CD1c-positive myeloid dendritic cell (primary cell): Measurements from ENCODE around the gene MS4A18.
"Not testable (repeated sequence)": the region's sequence is repeated elsewhere in the genome, so short reads cannot be mapped to it uniquely, and the experiment has no call there.

Source experiments
- DNase-seq: peaks from one replicate; pipeline ENCODE4 v3.0.0-alpha.2; 2016; ENCODE audit errors: extremely low spot score

Gene MS4A18

DNA sequence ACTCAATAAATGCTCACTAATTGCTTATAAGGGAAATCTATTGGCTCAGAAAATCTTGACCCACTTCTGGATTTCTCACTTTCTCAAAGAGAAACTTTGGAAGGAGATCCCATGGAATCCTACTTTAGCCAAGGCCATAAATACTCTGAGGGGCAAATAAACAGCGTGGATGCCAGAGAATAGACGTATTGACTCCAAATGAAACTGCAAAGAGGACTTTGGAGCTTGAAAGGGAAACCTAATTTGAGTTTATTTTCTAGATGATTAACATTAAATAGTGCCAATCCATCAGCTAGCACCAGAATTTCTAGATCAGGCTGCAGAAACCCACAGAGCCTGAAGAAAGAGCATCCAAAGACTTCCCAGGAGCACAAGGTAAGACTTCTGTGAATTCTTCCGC is at the start of gene MS4A18:
TSS of gene MS4A18 (plus strand) at position 301 of the 400 bp plus-strand sequence.
- DNase-seq: no peak

DNA sequence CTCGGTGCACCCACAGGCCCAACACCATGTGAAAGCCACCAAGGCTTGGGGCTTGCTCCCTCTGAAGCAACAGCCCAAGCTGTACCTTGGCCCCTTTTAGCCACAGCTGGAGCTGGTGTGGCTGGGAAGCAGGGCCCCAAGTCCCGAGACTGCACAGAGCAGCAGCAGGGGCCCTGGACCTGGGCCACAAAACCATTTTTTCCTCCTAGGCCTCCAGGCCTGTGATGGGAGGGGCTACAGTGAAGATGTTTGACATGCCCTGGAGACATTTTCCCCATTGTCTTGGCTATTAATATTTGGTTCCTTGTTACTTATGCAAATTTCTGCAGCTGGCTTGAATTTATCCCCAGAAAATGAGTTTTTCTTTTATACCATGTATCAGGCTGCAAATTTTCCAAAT is 46.3 kb upstream of the MS4A18 start:
- not testable (repeated sequence) for DNase-seq

DNA sequence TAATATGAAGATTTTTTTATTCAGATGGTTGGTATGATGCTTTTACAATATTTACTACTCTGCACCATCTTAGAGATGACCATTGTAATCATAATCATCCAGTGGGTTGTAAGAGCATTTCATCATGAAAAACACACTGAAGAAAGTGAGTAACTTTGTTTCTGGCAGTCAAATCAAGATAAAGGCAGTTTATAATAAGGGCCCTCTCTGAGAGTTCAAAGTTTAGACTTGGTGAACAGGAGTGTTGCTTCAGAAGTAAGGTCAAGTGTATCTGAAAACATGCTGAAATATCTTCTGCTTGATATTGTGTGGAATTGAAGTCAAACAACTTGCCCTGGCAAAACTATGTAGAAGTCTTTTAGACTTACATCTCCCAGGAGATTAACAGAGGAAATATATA is 44.6 kb upstream of the MS4A18 start:
- DNase-seq: no peak

DNA sequence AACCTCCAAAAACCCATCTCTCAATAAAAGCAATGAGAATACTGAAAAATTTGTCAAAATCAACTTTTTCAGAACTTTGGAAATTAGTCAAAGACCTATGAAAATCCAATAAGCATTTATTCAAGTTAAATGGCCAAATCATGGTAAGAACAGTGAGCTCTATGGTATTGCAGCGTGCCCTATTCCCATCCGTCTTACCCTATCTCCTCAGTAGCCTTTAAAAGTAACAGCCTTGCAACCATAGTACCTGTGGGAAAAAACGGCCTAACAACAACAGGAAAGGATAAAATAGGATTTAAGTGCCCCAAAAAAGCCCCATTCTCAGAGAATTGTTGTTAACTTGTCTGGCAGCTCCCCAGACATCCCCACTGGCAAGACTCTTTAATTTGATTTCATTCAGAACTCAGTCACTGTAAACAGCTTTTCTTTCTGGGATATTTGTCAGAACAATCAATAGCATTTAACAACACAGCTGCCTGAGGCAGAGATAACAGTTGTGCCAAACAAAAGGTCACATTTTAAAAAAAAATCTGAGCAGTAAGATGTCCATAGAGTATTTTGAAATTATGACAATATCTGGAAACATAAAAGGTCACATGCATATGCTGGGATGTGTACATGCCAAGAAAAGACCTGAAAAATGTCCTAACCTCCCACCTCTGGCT is 43.9 kb upstream of the MS4A18 start:
- no peak for DNase-seq

DNA sequence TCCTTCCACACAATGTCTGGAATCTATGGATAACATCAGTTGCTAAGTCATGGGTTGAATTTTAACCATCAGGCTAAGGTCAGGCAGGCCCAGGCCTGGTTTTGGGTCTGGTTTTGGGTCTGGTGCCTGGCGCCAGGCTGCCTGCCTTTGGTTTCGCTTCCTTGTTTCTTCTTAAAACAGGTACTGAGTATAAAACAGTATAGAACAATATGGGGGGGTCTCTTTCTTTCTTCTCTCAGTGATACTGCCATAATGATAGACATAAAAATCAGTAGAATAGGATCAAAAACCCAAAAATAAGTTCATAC is 40.0 kb upstream of the MS4A18 start:
- DNase-seq: not testable (repeated sequence)

DNA sequence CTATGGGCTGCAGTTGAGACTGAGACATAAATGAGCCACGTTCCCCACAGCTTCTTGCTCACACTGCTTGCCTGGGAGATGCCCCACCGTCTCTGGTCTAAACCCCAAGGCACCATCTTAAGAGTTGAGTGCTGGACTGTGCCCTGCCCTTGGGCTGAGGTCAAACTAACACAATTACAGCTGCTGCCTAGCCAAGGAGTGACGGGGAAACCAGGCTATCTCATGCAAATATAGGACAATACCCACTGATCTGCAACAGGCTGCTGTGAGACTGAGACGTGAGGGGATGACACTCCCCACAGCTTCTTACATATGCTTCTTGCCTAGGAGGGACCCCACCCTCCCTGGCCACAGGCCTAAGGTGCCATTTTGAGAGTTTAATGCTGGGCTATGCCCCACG is 32.9 kb upstream of the MS4A18 start:
- DNase-seq: no peak

DNA sequence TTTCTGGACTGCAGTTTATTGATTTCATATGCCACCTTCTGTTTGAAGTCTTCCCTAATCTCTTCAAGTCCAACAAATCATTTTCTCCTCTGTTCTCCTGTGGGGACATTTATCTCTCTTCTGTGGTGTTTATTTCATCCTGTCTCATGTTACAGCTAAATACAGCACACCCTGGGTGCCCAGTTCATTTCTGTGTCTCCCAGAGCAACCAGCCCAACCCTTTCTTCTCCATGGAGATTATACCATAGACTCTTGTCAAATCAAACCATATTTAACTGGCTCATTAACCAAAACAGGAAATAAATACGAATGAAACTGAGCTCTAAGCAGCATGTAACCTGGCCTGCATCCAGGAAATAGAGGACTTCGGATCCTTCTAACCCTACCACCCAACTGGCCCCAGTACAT is 25.2 kb upstream of the MS4A18 start, which contains the start of gene MS4A8:
TSS of gene MS4A8 (plus strand) at position 329 of the 408 bp plus-strand sequence. CDS start 1,249 bp downstream, outside the sequence.
- DNase-seq: no peak

DNA sequence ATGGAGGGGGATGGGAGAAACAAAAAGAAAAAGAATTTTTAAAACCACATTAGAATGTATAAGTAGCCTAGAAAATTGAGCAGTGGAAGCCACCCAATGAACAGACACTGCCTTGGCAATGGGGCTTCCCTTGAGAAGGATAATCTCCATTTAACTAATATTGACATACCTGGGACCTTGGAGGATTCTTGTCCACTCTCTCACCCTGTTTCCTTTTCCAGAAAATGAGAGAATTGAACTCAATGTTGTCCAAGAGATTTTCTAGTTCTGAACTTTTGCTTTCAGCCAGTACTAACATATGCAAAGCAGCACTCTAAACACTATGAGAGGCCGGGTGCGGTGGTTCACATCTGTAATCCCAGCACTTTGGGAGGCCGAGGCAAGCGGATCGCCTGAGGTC is 24.6 kb upstream of the MS4A18 start:
- no peak for DNase-seq

DNA sequence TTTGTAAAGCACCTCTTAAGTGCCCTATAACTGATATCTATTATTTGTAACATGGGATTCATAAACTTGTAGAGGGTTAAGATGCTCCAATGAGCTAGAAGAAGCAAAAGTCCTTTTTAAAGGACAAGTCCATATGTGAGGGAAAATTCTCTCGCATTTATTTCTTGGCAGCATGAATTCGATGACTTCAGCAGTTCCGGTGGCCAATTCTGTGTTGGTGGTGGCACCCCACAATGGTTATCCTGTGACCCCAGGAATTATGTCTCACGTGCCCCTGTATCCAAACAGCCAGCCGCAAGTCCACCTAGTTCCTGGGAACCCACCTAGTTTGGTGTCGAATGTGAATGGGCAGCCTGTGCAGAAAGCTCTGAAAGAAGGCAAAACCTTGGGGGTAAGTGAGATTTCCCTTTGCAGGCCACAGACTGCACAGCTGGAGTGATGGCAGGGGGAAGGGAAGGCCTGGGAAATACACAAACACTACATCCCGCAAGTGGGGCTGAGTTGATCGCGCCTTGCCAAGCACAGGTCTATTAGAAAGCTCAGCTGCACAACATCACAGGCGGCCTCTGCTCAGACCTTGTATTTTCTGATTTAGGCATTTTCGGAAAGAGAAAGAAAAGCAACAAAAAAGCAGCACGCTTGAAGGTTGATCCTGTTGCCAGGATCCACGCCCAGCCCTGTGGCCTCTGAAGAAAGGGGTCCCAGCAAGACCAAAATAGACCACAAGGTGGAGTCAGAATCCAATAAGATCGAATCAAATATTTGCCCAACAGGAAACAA is 23.6 kb upstream of the MS4A18 start:
- DNase-seq: no peak

DNA sequence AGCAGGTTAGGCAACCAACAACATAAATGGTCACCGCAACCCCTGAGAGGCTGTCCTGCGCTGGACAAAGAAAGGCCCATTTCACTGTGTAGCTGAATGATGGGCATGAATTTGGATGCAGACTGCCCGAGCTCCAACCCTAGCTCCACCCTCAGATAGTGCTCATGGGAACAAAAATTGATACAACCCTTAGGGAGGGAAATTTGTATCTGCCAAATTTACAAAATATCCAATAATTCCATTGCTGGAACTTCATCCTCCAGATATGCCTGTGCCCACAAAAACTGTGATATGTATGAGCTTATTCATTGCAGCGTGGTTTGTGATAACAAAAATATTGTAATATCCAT is 23.1 kb upstream of the MS4A18 start:
- no peak for DNase-seq

DNA sequence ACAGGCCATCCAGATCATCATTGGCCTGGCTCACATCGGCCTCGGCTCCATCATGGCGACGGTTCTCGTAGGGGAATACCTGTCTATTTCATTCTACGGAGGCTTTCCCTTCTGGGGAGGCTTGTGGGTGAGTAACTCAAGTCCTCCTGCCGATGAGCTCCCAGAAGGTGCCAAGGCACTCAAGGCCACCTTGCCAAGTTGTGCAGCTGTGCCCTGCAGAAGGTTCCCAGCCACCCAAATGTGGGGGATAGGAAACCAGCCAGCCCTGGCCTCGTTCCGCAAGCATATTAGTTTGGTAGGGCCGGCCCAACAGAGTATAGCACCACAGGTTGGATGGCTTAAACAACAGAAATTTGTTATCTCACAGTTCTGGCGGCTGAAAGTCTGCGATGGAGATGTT is 21.1 kb upstream of the MS4A18 start:
- DNase-seq: no peak

DNA sequence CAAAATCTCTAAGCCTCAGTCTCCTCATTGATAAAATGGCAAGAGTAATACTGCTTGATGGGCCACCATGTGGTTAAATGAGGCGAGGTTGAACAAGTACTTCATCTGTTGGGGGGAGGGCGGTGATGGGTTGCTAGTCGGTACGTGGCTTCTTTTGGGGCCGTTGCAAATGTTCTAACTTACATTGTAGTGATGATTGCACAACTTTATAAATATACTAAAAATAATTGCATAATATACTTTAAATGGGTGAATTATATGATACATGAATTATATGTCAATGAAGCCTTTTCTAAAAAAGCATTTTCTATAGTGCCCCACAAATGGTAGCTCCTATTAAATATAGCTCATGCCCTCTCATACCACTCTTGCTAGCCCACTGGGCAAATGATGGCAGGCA is 18.6 kb upstream of the MS4A18 start:
- DNase-seq: no peak

DNA sequence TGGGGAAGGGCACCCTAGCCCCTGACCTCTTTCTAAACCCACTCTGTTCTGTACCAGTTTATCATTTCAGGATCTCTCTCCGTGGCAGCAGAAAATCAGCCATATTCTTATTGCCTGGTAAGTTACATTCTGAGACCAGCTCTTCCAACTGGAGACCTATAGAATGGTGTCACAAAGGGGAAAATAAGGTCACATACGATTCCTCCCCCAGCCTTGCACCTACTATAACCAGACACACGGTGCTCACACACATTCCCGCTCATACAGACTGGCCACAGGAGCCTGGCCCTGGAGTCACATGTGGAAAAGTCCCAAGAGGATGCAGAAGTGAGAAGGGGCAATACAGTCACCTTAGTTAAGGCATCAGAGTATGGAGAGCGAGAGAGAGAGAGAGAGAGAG is 17.6 kb upstream of the MS4A18 start:
- no peak for DNase-seq

DNA sequence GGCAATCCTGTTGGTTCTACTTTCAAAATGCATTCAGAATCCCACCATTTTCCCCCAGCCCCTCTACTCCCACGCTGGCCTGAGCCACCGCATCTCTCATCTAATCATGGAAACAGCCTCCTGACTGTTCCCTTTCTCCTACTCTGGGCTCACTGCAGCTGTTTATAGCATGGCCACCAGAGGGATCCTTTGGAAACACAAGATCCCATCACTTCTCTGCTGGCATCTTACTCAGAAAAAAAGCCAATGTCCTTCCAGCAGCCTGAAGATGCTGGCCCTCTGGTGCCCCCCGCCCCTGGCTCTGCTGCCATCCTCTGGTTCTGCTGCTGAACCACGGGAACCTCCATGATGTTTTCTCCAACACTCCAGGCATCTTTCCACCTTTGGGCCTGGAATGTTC is 14.0 kb upstream of the MS4A18 start:
- DNase-seq: no peak

DNA sequence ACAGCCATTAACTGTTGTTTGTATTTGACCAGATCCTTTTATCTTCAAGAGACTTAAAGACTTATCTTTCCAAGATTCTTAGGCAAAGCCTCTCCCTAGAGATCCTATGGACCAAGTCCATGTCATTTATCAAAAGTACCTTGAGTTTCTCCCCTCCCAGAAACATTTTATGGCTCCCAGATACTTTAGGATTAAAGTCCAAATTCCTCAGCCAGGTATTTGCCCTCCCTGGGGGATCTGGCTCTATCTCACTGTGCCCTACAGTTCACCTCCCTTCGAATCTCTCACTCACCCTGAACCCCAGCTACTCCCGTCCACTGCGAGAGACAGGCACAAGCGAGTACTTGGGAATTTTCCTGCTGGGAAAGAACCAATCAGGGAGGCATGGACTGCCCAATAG is 13.2 kb upstream of the MS4A18 start:
- no peak for DNase-seq

DNA sequence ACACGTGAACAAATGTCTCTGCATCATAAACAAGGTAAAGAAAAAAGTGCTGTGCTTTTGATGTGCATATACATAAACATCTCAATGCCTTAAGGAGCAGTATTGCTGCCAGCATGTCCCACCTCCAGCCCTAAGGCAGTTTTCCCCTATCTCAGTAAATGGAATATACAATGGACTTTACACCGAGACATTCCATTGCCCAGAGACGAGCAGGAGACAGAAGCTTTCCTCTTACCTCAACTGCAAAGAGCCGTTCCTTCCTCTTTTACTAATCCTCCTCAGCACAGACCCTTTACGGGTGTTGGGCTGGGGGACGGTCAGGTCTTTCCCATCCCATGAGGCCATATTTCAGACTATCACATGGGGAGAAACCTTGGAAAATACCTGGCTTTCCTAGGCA is 11.1 kb upstream of the MS4A18 start:
- not testable (repeated sequence) for DNase-seq

DNA sequence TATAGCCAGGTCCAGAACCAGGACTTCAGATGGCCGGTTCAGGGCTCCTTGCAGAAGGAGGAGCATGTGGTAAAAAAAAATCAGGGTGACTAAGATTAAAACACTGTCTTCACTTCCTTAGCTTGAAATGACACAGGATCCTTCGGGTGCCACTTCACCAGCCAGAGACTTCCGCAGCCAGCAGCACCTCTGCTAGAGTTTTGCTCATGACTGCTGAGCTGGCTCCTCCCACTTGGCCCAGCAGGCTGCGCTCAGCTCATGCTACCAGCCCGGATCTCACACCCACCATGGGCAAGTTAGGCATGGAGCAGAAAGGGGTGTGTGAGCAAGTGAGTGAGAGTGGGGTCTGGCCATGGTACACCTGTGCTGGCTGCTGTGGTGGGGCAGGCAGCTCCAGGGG is 6.6 kb upstream of the MS4A18 start:
- no peak for DNase-seq

DNA sequence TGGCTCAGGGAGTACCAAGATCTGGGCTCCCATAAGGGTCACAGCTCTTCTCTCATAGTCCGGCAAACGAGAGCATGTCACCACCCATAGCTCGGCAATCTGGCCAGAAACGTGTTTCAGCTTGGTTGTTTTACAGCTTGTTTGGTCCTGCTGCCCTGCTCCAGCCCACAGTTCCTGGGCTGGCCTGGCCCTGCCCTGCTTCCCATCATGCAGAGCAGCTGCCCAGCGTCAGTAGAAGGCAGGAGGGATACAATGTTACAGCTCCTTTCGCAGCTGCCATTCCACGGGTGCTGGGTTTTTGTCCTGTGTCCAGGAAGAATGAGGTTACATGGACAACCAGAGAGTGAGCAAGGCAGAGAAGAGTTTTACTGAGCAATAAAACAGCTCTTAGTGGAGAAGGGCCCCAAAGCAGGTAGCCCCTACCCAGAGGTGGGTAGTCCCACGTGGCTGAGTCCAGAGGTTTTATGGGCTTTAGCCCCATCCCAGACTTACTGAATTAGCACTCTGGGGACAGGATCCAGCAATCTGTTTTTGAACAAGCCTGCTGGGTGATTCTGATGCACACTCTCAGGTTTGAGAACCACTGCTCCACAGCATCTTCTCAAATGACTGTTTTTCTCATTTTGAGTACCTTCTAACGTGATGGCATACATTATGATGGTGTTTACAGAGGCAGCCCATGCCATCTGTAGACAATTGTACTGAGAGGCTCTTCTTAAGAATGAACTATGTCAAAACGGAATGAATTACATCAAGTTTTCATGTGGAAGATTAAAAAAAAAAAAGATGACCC is 5.8 kb upstream of the MS4A18 start:
- DNase-seq: no peak

DNA sequence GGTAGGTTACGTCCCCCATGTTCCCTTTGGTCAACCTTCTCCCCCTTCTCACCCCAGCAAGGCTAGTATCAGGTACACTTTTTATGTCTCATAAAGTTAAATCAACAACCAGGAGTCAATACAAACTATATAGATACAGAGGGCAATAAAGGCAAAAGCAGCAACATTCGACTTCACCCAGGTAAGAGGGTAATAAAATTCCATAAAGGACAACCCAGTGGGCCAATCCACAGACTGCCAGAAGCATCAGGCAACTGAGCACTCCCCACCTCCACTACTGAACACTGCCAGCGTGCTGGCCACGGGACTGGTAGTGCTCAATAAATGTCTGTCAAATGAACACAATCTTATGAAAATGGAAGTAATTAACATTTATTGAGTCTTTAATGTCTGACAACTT is 5.1 kb upstream of the MS4A18 start:
- DNase-seq: no peak

DNA sequence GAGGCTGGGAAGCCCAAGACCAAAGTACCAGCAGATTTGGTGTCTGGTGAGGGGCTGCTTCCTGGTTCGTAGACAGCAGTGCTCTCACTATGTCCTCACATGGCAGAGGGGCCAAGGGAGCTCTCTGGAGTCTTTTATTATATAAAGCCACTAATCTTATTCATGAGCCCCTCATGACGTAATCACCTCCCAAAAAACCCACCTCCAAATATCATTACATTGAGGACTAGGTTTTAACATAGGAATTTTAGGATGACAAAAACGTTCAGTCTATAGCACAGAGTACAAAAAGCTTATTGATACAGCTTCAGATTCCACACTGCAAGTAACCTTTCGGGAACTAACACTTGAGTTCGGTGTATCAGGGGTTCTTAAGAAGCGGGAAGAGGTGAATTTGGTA is 4.1 kb upstream of the MS4A18 start:
- no peak for DNase-seq

DNA sequence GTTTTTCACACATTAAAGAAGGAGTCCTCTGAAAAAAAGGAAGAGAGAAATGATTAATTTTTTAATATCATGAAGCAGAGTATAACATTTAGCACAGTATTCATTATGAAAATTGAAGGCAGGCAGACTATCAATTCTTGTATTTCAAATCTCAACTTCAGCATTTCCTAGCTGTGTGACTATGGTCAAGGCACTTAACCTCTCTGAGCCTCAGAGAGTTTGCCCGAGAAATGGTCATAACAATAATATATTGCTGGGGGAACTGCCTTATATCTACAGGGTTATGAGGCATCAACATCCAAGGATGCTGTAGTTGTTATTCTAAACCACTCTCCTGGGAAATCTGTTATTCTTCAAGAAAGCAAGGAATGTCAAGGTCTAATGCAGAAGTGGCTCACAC is 1.1 kb downstream of the MS4A18 start:
- no peak for DNase-seq

DNA sequence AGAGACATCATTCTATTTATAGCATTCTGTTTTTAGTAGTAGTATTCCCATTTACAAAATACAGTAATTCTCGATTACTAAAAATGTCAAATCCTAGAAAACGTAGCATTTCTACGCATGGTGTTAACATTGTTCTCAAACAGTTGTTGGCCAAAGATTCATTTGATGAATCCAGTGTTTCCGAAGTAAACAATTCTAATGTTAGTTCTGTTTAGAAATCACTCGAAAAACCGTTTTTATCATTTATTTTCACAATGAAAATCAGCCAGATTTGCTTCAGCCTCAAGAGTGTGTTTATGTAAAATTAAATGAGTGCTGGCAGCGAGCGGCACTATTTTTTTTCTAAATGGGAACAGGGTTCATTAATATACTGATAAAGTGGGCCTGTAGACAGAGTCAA is 7.1 kb downstream of the MS4A18 start:
- DNase-seq: no peak

DNA sequence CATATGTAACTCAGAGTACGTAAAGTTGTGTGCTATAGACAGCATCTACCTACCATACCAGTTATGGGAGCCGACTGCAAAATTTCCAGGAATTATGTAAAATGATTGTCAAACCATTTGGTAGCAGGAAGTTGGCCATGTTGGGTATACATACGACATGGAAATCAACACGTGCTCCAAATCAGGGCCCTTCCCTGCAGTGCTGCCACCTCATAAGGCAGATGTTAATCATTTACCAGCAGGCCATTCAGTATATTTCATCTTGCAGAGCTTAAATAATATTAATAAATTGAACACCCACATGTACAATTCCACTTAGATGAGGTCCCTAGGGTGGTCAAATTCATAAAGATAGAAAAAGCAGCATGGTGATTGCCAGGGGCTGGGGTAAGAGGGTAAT is 9.8 kb downstream of the MS4A18 start:
- no peak for DNase-seq
